ENCODE data around the gene MPO. TPM values are rescaled to one million over a fixed set of nuclear protein-coding genes. Genes with fewer than 3 reads are reported as not detected.
A peak's percentile ranks its signal among the peaks of the same experiment; 100 is the strongest.

Gene MPO
- total RNA-seq, 1 experiment from 2014 or later: 5.2 TPM

DNA sequence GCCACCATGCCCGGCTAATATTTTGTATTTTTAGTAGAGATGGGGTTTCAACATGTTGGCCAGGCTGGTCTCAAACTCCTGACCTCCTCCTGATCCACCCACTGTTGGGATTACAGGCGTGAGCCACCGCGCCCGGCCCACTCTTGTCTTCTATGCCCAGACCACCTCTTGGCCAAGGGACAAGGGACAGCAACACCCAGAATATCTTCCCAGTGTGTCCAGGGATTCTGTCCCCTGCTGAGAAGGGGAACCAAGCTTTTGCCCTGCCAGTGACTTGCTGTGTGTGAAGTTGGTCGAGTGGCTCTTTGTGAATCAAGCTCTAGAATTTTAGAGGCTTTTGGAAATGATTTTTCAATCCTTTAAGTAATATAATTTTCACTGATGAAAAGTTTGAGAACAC lies 1.7 kb upstream of the MPO start:
- Histone ChIP-seq H3K4me3 (no peak overlapping the region), H3K27me3 (no peaks in the 10 kb centered on the region), H3K27ac (no peak overlapping the region), H3K9me3 (replicated peaks) (no peaks in the 10 kb centered on the region), H3K4me1 (peaks cover 12% of the 10 kb centered on the region), H3K36me3 (no peaks in the 10 kb centered on the region)
- no peak for DNase-seq

DNA sequence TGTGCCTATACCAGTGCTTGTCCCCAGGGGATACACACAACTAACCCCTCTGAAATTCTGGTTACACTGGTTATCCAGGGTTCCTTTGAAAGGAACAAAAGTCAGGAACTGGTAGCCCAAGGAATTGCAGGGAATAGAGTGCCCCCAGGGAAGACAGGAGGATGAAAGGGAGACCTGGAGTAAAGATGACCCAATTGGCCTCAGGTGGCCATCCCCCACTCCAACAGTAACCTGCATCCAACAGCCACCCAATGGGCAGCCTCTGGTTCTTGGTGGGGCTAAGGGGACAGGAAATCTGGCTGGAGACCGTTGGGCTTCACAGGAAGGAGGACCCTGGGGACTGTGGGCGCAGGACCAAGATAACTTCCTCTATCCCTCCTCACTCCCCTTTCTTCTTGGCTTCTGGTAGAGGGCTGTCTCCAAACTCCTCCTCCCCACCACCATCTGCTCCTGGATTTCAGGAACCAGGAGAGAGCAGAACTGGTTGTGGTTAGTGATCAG lies 826 bp upstream of the MPO start:
- H3K36me3 ChIP-seq: no peaks in the 10 kb centered on the region
- H3K9me3 ChIP-seq (replicated peaks): no peaks in the 10 kb centered on the region
- no peaks in the 10 kb centered on the region for H3K27me3 ChIP-seq
- H3K4me1 ChIP-seq: peaks cover 12% of the 10 kb centered on the region
- H3K27ac ChIP-seq: no peak overlapping the region
- no peak overlapping the region for H3K4me3 ChIP-seq
- no peak for DNase-seq

GRCh38 chr17:58279736-58280479 lies 827 bp downstream of the MPO start:
- DNase-seq: no peak
- H3K4me3 ChIP-seq: peak overlapping the region; percentile 50

GRCh38 chr17:58279016-58279711 lies 1.6 kb downstream of the MPO start:
- peak overlapping the region; percentile 90 for H3K27ac ChIP-seq
- H3K36me3 ChIP-seq: no peaks in the 10 kb centered on the region
- peak; percentile 88 to 91 for DNase-seq
- peak overlapping the region; percentile 50 for H3K4me3 ChIP-seq
- H3K9me3 ChIP-seq (replicated peaks): no peaks in the 10 kb centered on the region
- H3K4me1 ChIP-seq: peaks cover 12% of the 10 kb centered on the region
- no peaks in the 10 kb centered on the region for H3K27me3 ChIP-seq

More at GRCh38 chr17:58279736-58280479, 827 bp downstream of the MPO start:
- Histone ChIP-seq H3K27ac (peak overlapping the region; percentile 90), H3K27me3 (no peaks in the 10 kb centered on the region), H3K4me1 (peaks cover 12% of the 10 kb centered on the region), H3K36me3 (no peaks in the 10 kb centered on the region), H3K9me3 (replicated peaks) (no peaks in the 10 kb centered on the region)

- Histone ChIP-seq H3K36me3 (no peaks in the 10 kb centered on the region), H3K4me1 (peaks cover 12% of the 10 kb centered on the region), H3K9me3 (replicated peaks) (no peaks in the 10 kb centered on the region), H3K27ac (peak overlapping the region; percentile 90), H3K27me3 (no peaks in the 10 kb centered on the region), H3K4me3 (peak overlapping the region; percentile 50)
- no peak for DNase-seq
Measured at GRCh38 chr17:58278661-58279015, 2.1 kb downstream of the MPO start.

DNA sequence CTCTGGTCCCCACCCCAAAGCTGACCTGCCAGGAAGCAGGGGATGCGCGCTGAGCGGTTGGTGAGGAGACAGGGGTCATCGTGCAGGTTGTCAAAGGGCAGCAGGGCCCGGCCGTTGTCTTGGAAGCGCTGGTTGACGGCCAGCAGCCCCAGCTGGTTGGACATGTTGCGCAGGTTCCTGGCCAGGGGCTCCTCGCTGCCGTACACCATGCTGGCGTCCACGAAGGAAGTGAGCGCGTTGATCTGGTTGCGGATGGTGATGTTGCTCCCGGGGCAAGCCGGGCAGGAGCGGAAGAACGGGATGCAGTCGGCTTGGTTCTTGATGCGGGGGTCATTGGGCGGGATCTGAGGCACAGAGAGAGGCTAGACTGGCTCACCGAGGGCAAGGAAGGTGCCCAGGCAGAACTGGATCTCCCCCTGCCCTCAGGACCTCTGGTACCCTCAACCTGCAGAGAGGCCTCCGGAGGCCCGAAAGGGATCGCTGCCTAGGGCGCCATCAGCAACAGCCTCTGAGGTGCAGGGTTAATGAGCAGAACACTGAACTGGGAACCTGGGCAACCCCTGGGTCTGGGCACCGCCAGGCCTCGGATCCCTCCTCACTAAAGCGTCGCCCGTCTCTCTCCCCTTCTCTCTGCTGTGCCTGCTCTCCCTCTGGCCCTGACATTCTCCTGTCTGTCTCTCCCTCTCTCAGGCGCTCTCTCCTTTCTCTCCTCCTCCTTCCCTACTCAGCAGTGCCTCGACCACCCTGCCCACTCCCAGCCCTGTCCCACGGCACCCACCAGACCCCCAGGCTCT lies 2.7 kb downstream of the MPO start:
- Histone ChIP-seq H3K9me3 (replicated peaks) (no peaks in the 10 kb centered on the region), H3K27ac (peak overlapping the region; percentile 90), H3K27me3 (no peaks in the 10 kb centered on the region), H3K36me3 (no peaks in the 10 kb centered on the region), H3K4me3 (no peak overlapping the region; the same call in 1 of the 2 replicates), H3K4me1 (peaks cover 12% of the 10 kb centered on the region)
- no peak for DNase-seq

DNA sequence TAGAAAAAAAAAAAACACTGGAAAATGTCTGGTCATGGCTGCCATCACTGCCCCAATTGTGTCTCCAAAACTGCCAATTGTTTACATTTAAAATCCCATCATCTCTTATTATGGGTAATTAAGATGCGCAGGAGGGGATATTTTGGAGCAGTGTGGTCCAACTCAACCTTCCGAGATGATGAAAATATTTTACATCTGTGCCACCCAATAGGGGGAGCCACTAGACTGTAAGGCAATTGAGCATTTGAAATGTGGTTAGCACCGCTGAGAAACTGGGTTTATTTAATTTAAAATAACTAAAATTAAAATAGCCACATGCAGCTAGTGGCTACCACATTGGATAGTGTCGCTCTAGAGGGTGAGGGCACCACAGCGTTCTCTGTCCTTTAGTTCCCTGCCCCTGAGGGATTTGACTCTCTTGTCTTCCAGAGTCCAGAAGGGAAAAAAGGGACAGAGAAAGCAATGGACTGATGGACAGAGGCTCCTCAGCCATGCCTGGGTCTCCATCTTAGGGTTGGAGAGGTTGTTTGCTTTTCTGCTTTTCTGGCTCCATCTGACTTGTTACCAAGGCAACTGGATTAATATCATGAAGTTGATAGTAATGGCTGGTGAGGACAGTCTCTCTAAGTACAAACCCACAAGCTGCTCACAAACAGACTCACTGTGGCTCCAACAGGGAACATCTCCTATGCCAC lies 3.5 kb downstream of the MPO start:
- H3K4me3 ChIP-seq: no peak overlapping the region
- DNase-seq: peak in 1 of 2 experiments; percentile 30
- peaks cover 12% of the 10 kb centered on the region for H3K4me1 ChIP-seq
- H3K36me3 ChIP-seq: no peaks in the 10 kb centered on the region
- H3K27ac ChIP-seq: no peak overlapping the region
- no peaks in the 10 kb centered on the region for H3K9me3 ChIP-seq (replicated peaks)
- no peaks in the 10 kb centered on the region for H3K27me3 ChIP-seq

GRCh38 chr17:58276423-58276822 lies 4.3 kb downstream of the MPO start:
- no peak for DNase-seq
- no peaks in the 10 kb centered on the region for H3K36me3 ChIP-seq
- no peaks in the 10 kb centered on the region for H3K9me3 ChIP-seq (replicated peaks)
- no peaks in the 10 kb centered on the region for H3K27me3 ChIP-seq
- H3K4me3 ChIP-seq: no peak overlapping the region
- H3K27ac ChIP-seq: no peak overlapping the region
- H3K4me1 ChIP-seq: peaks cover 12% of the 10 kb centered on the region

DNA sequence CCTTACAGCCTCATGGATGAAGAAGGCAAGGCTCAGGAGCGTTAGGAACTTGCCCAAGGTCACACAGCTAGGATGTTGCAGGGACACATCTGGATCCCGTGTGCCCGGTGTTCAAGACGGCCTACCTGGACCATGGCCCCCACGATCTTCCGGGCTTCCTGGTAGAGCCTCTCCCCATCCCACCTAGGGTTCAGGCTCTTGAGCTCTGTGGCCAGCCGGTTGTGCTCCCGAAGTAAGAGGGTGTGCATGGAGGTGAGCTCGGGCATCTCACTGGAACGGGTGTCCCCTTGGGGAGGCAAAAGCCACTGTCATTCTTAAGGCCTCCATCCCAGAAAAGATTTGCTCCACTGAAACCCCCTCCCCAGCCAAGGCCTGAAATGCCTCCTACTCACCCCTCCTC lies 5.3 kb downstream of the MPO start:
- Histone ChIP-seq H3K36me3 (no peaks in the 10 kb centered on the region), H3K4me1 (peaks cover 12% of the 10 kb centered on the region), H3K27ac (no peak overlapping the region), H3K9me3 (replicated peaks) (no peaks in the 10 kb centered on the region), H3K27me3 (no peaks in the 10 kb centered on the region), H3K4me3 (no peak overlapping the region)
- no peak for DNase-seq

GRCh38 chr17:58273453-58274104 lies 7.2 kb downstream of the MPO start:
- Histone ChIP-seq H3K9me3 (replicated peaks) (no peaks in the 10 kb centered on the region), H3K4me1 (peaks cover 4% of the 10 kb centered on the region), H3K36me3 (no peaks in the 10 kb centered on the region), H3K27me3 (no peaks in the 10 kb centered on the region), H3K27ac (no peak overlapping the region), H3K4me3 (no peak overlapping the region)
- DNase-seq: no peak

- H3K4me1 ChIP-seq: no peaks in the 10 kb centered on the region
- H3K27ac ChIP-seq: no peak overlapping the region
- no peak for DNase-seq
- no peaks in the 10 kb centered on the region for H3K36me3 ChIP-seq
- H3K9me3 ChIP-seq (replicated peaks): no peaks in the 10 kb centered on the region
- no peak overlapping the region for H3K4me3 ChIP-seq
- H3K27me3 ChIP-seq: no peaks in the 10 kb centered on the region
Measured at GRCh38 chr17:58272367-58273280, 8.1 kb downstream of the MPO start.

DNA sequence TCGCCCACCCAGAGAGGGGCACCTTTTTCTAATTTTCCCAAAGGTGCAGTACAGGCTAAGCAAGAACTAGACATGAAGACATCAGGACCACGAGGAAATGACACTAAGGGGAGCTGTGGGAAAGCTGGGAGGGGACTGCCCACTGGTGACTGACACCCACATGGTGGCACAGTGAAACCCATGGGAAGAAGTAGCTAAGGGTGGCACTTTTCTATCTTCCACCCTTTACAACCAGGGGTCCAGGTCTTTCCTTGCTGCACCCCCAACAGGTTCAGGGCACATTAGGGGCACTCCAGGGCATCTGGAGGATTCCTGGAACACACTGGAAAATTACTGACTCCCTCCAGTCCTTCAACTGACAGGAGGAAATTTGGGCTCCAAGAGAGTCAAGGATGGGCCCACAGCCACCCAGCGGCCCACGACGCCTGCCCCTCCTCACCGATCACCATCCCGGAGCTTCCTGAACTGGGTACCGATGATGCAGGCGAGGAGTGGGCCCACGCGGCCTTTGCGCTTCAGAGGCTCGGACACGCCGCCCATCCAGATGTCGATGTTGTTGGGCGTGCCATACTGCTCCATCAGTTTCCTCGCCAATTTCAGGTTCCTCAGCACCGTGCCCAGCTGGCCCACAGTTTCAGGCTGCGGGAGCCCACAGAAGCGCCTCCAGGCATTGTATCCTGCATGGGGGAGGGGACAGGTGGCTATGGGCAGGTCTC lies 9.4 kb downstream of the MPO start:
- H3K9me3 ChIP-seq (replicated peaks): no peaks in the 10 kb centered on the region
- H3K36me3 ChIP-seq: no peaks in the 10 kb centered on the region
- no peak overlapping the region for H3K4me3 ChIP-seq
- no peak overlapping the region for H3K27ac ChIP-seq
- DNase-seq: no peak
- H3K27me3 ChIP-seq: no peaks in the 10 kb centered on the region
- no peaks in the 10 kb centered on the region for H3K4me1 ChIP-seq
